Endothelial cell (in vitro differentiated cells): Measurements from ENCODE around the gene RRBP1. TPM values are rescaled to one million over a fixed set of nuclear protein-coding genes. Genes with fewer than 3 reads are reported as not detected.

Source experiments
- DNase-seq: peaks from one replicate; pipeline ENCODE4 v3.0.0; 2021; ENCODE audit warnings: low spot score
- H3K27ac Mint-ChIP-seq: one replicate; pipeline ENCODE4 v1.8.0; 2021; ENCODE audit warnings: mixed read lengths, inconsistent platforms; ENCODE audit not compliant: unreplicated experiment
- H3K27me3 Mint-ChIP-seq: one replicate; pipeline ENCODE4 v1.8.0; 2021; ENCODE audit warnings: mild to moderate bottlenecking, moderate library complexity, mixed read lengths, inconsistent platforms; ENCODE audit not compliant: unreplicated experiment
- H3K36me3 Mint-ChIP-seq: one replicate; pipeline ENCODE4 v1.8.0; 2021; ENCODE audit warnings: mild to moderate bottlenecking, low read depth, mixed read lengths, inconsistent platforms; ENCODE audit not compliant: unreplicated experiment
- H3K4me1 Mint-ChIP-seq: one replicate; pipeline ENCODE4 v1.8.0; 2021; ENCODE audit warnings: mild to moderate bottlenecking, mixed read lengths, inconsistent platforms; ENCODE audit not compliant: unreplicated experiment
- H3K4me3 Mint-ChIP-seq: one replicate; pipeline ENCODE4 v1.8.0; 2021; ENCODE audit warnings: mild to moderate bottlenecking, mixed read lengths, inconsistent platforms; ENCODE audit not compliant: unreplicated experiment
- H3K9me3 Mint-ChIP-seq: one replicate; pipeline ENCODE4 v1.8.0; 2021; ENCODE audit warnings: mixed read lengths, inconsistent platforms; ENCODE audit not compliant: unreplicated experiment
- total RNA-seq: library from RNA; stranded (reverse); fragmentation: NEBNext Ultra II Directional; extraction: Animal tissue kit (Norgen Biotek cat#: 25700); gene quantifications from one replicate; pipeline ENCODE4 v1.2.1, GENCODE V29; 2021; ENCODE audit not compliant: unreplicated experiment
- TF ChIP-seq, protein P1 (sequence below): fragments of 200-600 bp; sonication (generic); IDR thresholded peaks from one replicate; pipeline ENCODE4 v1.5.0; 2021; ENCODE audit warnings: antibody characterized with exemption; ENCODE audit not compliant: unreplicated experiment

Gene RRBP1
- total RNA-seq, 1 donor from 2014 or later: 179 TPM

DNA sequence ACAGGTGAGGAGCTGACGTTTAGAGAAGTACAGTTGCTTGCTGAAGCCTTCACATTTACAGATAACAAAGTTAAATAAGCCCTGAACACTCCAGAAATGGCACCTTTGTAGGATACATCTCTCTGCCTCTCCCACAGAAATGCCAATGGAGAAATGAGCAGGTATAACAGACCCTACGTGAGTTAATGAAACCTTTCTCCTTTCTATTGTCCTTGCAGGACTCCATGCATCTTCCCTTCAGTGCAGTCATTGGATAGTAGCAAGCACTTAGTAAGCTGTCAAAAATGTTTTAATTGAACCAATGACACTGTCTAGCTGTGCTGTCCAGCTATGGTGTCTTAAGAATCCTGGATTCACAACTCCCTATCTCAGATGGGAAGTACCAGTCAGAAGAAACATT, 8.1 kb upstream of the RRBP1 start:
- no peak overlapping the region for H3K27ac Mint-ChIP-seq
- TF ChIP-seq, protein P1, sequence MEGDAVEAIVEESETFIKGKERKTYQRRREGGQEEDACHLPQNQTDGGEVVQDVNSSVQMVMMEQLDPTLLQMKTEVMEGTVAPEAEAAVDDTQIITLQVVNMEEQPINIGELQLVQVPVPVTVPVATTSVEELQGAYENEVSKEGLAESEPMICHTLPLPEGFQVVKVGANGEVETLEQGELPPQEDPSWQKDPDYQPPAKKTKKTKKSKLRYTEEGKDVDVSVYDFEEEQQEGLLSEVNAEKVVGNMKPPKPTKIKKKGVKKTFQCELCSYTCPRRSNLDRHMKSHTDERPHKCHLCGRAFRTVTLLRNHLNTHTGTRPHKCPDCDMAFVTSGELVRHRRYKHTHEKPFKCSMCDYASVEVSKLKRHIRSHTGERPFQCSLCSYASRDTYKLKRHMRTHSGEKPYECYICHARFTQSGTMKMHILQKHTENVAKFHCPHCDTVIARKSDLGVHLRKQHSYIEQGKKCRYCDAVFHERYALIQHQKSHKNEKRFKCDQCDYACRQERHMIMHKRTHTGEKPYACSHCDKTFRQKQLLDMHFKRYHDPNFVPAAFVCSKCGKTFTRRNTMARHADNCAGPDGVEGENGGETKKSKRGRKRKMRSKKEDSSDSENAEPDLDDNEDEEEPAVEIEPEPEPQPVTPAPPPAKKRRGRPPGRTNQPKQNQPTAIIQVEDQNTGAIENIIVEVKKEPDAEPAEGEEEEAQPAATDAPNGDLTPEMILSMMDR: no peak

DNA sequence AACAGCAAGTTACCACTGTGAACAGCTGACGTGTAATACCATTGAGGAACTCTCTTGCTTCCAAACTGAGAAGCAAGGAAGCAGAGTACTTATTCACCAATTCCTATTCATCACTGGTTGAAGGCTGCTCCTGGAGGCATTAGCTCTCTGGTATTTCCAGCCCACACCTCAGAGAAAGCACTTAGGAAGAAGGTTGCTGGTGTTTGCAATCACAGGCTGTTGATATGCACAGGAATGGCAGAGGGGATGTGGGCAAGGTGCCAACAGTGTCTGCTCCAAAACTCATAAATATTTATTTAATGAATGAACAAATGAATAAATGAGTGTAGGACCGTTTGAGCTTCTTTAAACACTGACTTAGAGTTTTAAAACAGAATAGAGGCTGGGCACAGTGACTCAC, 6.9 kb upstream of the RRBP1 start:
- Mint-ChIP-seq H3K27ac (no peak overlapping the region), H3K9me3 (no peaks in the 10 kb centered on the region), H3K4me1 (peaks cover 5% of the 10 kb centered on the region), H3K36me3 (no peaks in the 10 kb centered on the region), H3K27me3 (peaks cover 1% of the 10 kb centered on the region), H3K4me3 (no peak overlapping the region)
- DNase-seq: no peak
- TF ChIP-seq, protein P1: no peak

More for the DNA sequence above, 8.1 kb upstream of the RRBP1 start:
- no peak overlapping the region for H3K4me3 Mint-ChIP-seq
- no peak for DNase-seq
- no peaks in the 10 kb centered on the region for H3K36me3 Mint-ChIP-seq
- H3K27me3 Mint-ChIP-seq: peaks cover 1% of the 10 kb centered on the region
- H3K4me1 Mint-ChIP-seq: peaks cover 3% of the 10 kb centered on the region
- H3K9me3 Mint-ChIP-seq: no peaks in the 10 kb centered on the region

DNA sequence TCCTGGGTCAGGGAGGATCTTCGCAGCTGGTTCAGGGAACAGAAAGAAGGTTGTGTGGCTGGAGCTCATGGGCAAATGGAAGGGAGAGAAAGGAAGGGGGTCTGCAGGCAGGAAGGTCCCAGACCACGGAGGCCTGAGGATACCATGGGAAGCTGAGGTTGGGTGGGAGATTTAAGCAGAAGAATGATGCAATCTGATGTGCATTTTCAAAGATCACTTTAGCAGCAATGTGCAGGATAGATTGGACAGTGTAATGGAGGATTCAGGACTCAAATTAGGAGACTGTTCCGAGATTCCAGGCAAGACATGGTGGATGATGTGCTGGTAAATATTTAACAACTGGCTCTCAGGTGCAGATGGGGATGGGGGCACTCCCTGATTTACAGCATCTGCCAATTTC, 5.8 kb upstream of the RRBP1 start:
- DNase-seq: no peak
- TF ChIP-seq, protein P1: no peak
- Mint-ChIP-seq H3K27me3 (peaks cover 3% of the 10 kb centered on the region), H3K36me3 (peaks cover 3% of the 10 kb centered on the region), H3K9me3 (no peaks in the 10 kb centered on the region), H3K4me3 (no peak overlapping the region), H3K4me1 (peaks cover 6% of the 10 kb centered on the region), H3K27ac (no peak overlapping the region)

DNA sequence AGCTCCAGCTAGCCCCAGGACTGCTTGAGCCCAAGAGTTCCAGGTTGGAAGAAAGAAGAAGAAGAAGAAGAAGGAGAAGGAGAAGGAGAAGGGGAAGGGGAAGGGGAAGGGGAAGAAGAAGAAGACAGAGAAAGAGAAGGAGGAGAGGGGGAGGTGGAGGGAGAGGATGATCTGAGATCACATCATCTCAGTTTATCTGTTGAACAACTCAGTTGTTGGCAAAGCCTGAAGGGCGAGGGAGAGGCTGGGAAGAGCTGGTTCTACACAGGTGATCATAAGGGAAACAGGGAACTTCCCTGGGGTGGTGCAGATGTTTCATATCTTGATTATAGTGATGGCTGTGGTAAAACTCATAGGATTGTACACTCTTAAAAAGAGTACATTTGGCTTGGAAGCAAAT, 3.1 kb upstream of the RRBP1 start:
- DNase-seq: no peak
- no peak overlapping the region for H3K27ac Mint-ChIP-seq
- no peaks in the 10 kb centered on the region for H3K9me3 Mint-ChIP-seq
- peaks cover 3% of the 10 kb centered on the region for H3K36me3 Mint-ChIP-seq
- H3K4me1 Mint-ChIP-seq: peaks cover 11% of the 10 kb centered on the region
- TF ChIP-seq, protein P1: no peak
- no peak overlapping the region for H3K4me3 Mint-ChIP-seq
- H3K27me3 Mint-ChIP-seq: peaks cover 9% of the 10 kb centered on the region

DNA sequence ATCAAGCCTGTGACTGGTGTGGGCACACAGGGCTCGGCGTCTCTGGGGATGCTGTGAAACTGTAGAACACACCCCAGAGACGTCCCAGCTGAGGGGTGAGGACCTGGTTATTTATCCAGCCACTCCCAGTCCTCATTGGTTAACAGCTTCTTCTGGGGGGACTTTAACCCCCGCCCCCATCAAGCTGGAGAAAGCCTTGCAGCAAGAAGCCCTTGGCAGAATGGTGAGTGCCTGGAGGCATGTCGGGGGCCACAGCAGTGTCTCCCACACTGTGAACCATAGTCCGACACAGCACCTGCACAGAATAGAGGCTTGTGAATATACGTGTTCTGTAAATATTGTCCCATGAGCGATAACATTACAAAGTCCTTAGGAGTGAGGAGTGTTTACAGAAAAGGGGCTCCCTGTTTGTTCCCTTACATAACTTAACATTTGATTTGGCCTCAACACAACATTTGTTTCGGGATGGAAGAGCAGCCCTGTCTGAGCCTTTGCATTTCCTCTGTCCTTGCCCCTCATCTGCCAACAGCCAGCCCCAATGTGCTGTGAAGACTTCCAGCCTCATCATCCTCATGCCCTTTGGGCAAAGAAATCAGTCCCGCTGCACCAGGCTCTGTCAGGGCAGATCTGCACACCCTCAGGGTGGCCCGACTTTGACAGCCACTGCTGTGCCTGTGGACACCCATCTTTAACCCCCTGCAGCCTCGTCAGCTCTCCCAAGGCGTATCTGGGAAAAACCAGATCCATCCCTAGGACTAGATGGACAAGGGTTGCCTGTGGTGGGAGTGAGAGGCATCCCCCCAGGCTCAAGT, 2.2 kb upstream of the RRBP1 start:
- Mint-ChIP-seq H3K27me3 (peaks cover 16% of the 10 kb centered on the region), H3K27ac (peak overlapping the region; percentile 2), H3K36me3 (peaks cover 10% of the 10 kb centered on the region), H3K4me3 (no peak overlapping the region), H3K9me3 (no peaks in the 10 kb centered on the region), H3K4me1 (peaks cover 20% of the 10 kb centered on the region)
- DNase-seq: no peak
- TF ChIP-seq, protein P1: no peak
